Upper lobe of right lung (tissue), 1 donor: ENCODE data around the gene DNAAF1. TPM values are rescaled to one million over a fixed set of nuclear protein-coding genes. Genes with fewer than 3 reads are reported as not detected.
A peak's percentile ranks its signal among the peaks of the same experiment; 100 is the strongest.

Source experiments
- ATAC-seq: fragments of 200-7000 bp; cut with Tn5 transposase; one replicate; pipeline ENCODE4 v1.9.1; 2020; ENCODE audit warnings: mild to moderate bottlenecking, moderate library complexity
- DNase-seq: peaks from one replicate; pipeline ENCODE4 v3.0.0-alpha.2; 2020
- H3K27ac ChIP-seq: fragments of 200-600 bp; one replicate; pipeline ENCODE4 v1.8.0; 2022
- H3K27me3 ChIP-seq: fragments of 200-600 bp; one replicate; pipeline ENCODE4 v1.8.0; 2022; ENCODE audit warnings: mild to moderate bottlenecking
- H3K36me3 ChIP-seq: fragments of 200-600 bp; one replicate; pipeline ENCODE4 v1.8.0; 2022
- H3K4me1 ChIP-seq: fragments of 200-600 bp; one replicate; pipeline ENCODE4 v1.8.0; 2022
- H3K4me3 ChIP-seq: fragments of 200-600 bp; one replicate; pipeline ENCODE4 v1.8.0; 2022; ENCODE audit warnings: mild to moderate bottlenecking
- H3K9me3 ChIP-seq: fragments of 200-600 bp; one replicate; pipeline ENCODE4 v1.8.0; 2022
- CTCF ChIP-seq: fragments of 200-600 bp; IDR thresholded peaks from one replicate; pipeline ENCODE4 v1.8.0; 2022; ENCODE audit warnings: antibody characterized with exemption
- intact Hi-C: fragments of 100-400 bp; cut with DNase I; formaldehyde crosslinking; loops from one replicate; pipeline ENCODE4 v1.11.0; 2022
- total RNA-seq: library from RNA; stranded (reverse); fragmentation: NEBNext Ultra II Directional; extraction: Animal tissue kit (Norgen Biotek cat#: 25700); gene quantifications from one replicate; pipeline ENCODE4 v1.2.1, GENCODE V29; 2021
- donor health status: DM: no; HTN: yes; CAD: no; lungs with severe emphysema.

DNAAF1 gene
- total RNA-seq, 1 donor from 2014 or later, result 0.49 TPM

- Histone ChIP-seq H3K9me3 (no peaks in the 10 kb centered on the region), H3K27ac (no peak overlapping the region), H3K27me3 (no peaks in the 10 kb centered on the region), H3K4me1 (no peaks in the 10 kb centered on the region), H3K4me3 (no peak overlapping the region), H3K36me3 (no peaks in the 10 kb centered on the region)
- no peak for TF ChIP-seq CTCF
- ATAC-seq (peak; percentile 49), DNase-seq (no peak)
- intact Hi-C loops, result no loop called here
Observed at GRCh38 chr16:84205976-84206691, 61.0 kb downstream of the DNAAF1 start.

GRCh38 chr16:84207251-84207650, 62.1 kb downstream of the DNAAF1 start:
- no peak for TF ChIP-seq CTCF
- no peak overlapping the region for H3K27ac ChIP-seq
- intact Hi-C loops, result no loop called here
- no peaks in the 10 kb centered on the region for H3K4me1 ChIP-seq
- H3K36me3 ChIP-seq, result no peaks in the 10 kb centered on the region
- H3K27me3 ChIP-seq, result no peaks in the 10 kb centered on the region
- ATAC-seq (no peak), DNase-seq (no peak)
- no peak overlapping the region for H3K4me3 ChIP-seq
- H3K9me3 ChIP-seq, result no peaks in the 10 kb centered on the region

GRCh38 chr16:84207879-84208278, 62.8 kb downstream of the DNAAF1 start:
- H3K27ac ChIP-seq, result no peak overlapping the region
- H3K9me3 ChIP-seq, result no peaks in the 10 kb centered on the region
- intact Hi-C loops, result no loop called here
- DNase-seq (no peak), ATAC-seq (no peak)
- no peak for TF ChIP-seq CTCF
- no peaks in the 10 kb centered on the region for H3K36me3 ChIP-seq
- no peak overlapping the region for H3K4me3 ChIP-seq
- no peaks in the 10 kb centered on the region for H3K4me1 ChIP-seq
- no peaks in the 10 kb centered on the region for H3K27me3 ChIP-seq

- H3K4me3 ChIP-seq, result no peak overlapping the region
- H3K27ac ChIP-seq, result no peak overlapping the region
- no peak for ATAC-seq
- TF ChIP-seq CTCF, result no peak
- H3K27me3 ChIP-seq, result no peaks in the 10 kb centered on the region
- intact Hi-C loops, result no loop called here
- no peaks in the 10 kb centered on the region for H3K36me3 ChIP-seq
- DNase-seq, result no peak
- no peaks in the 10 kb centered on the region for H3K4me1 ChIP-seq
- no peaks in the 10 kb centered on the region for H3K9me3 ChIP-seq
Observed at GRCh38 chr16:84209989-84210388, 64.9 kb downstream of the DNAAF1 start.

GRCh38 chr16:84212154-84212553, 67.0 kb downstream of the DNAAF1 start:
- Histone ChIP-seq H3K4me3 (no peak overlapping the region), H3K9me3 (no peaks in the 10 kb centered on the region), H3K27me3 (no peaks in the 10 kb centered on the region), H3K27ac (no peak overlapping the region), H3K36me3 (no peaks in the 10 kb centered on the region), H3K4me1 (no peaks in the 10 kb centered on the region)
- DNase-seq, result no peak
- intact Hi-C loops, result no loop called here
- ATAC-seq, result no peak
- no peak for TF ChIP-seq CTCF

GRCh38 chr16:84212631-84213030, 67.5 kb downstream of the DNAAF1 start:
- Histone ChIP-seq H3K27me3 (no peaks in the 10 kb centered on the region), H3K9me3 (no peaks in the 10 kb centered on the region), H3K27ac (no peak overlapping the region), H3K4me3 (no peak overlapping the region), H3K36me3 (no peaks in the 10 kb centered on the region), H3K4me1 (no peaks in the 10 kb centered on the region)
- intact Hi-C loops, result no loop called here
- TF ChIP-seq CTCF, result no peak
- DNase-seq (no peak), ATAC-seq (no peak)
